Measurements from ENCODE around the gene SNRPD3. TPM values are rescaled to one million over a fixed set of nuclear protein-coding genes. Genes with fewer than 3 reads are reported as not detected.

Gene SNRPD3
- total and polyA plus RNA-seq, 9 of the 15 experiments (the other 6 are each of a cell fraction or from before 2014, with no cell fraction given), result 131 to 366 (median 274) TPM

- peaks cover 22% of the 10 kb centered on the region in 2 experiments; a peak in 4 of 5 replicates for H3K4me1 ChIP-seq (replicated peaks in 1 of 2; ENCODE audit: control insufficient read depth in 2 of 2, insufficient read depth in 2 of 2, low read length in 2 of 2)
- in situ Hi-C loops (cut with MboI), result no loop called here
- CTCF ChIA-PET (ENCODE audit: low intra/inter-chr PET ratio), result no interaction called here
- TF ChIP-seq CXXC5 (CRISPR knock-in tag; IDR thresholded peaks at IDR 0.05), result no peak
- TF ChIP-seq GMEB1 (CRISPR knock-in tag; IDR thresholded peaks at IDR 0.05), result no peak
- no peak for TF ChIP-seq POLR3A (IDR thresholded peaks at IDR 0.05; ENCODE audit: borderline replicate concordance, extremely low read depth, insufficient read depth, insufficient read length)
- no peak for TF ChIP-seq ZNF253 (CRISPR knock-in tag; conservative IDR thresholded peaks at IDR 0.05)
- 0 out of 2 replicates have a peak, but pooled peaks have one; percentile 12 for TF ChIP-seq L3MBTL2 (IDR thresholded peaks at IDR 0.05)
- TF ChIP-seq NFYB (IDR thresholded peaks at IDR 0.05; ENCODE audit: extremely low read depth, insufficient read length), result no peak
- TF ChIP-seq HINFP (tag; conservative IDR thresholded peaks at IDR 0.05; ENCODE audit: low read depth), result no peak
- TF ChIP-seq PRDM10 (IDR thresholded peaks at IDR 0.05; ENCODE audit: partially characterized antibody), result no peak
- TF ChIP-seq MEF2D (tag; conservative IDR thresholded peaks at IDR 0.05; ENCODE audit: low read depth), result no peak
These were observed 1.3 kb upstream of the SNRPD3 start, which contains the start of gene GUCD1 for GRCh38 chr22:24554313-24555164. Gene GUCD1, minus strand, starts transcription at chr22:24555138. Its CDS starts 147 bp downstream, at chr22:24554991.

More at GRCh38 chr22:24554313-24555164, 1.3 kb upstream of the SNRPD3 start, which contains the start of gene GUCD1:
- peak within 1 kb of the TSS; percentile 93 for H3K27ac ChIP-seq (ENCODE audit: extremely low read depth, low read depth, low read length)
- H3K27me3 ChIP-seq (ENCODE audit: control insufficient read depth in 2 of 2, insufficient read depth in 2 of 2, low read length in 2 of 2), result no peaks in the 10 kb centered on the region
- intact Hi-C loops (cut with micrococcal nuclease), result no loop called here
- ATAC-seq, result peak; percentile 1; the same call in 2 of the 3 replicates
- H3K4me2 ChIP-seq (ENCODE audit: insufficient read depth, low read length), result peak within 1 kb of the TSS; percentile 99
- H3K9me3 ChIP-seq (replicated peaks; ENCODE audit: control insufficient read depth, insufficient read depth, low read depth, low read length), result no peaks in the 10 kb centered on the region
- under 1% methylated on average over 30 of the region's 64 CpGs for WGBS (ENCODE audit: insufficient coverage, low coverage, missing lambda C conversion rate)
- H2AFZ ChIP-seq (ENCODE audit: low read depth, low read length), result peak within 1 kb of the TSS; percentile 90
- H3K36me3 ChIP-seq (ENCODE audit: control insufficient read depth, insufficient read depth, low read length), result peaks cover 47% of the 10 kb centered on the region
- BruUV-seq (replicated peaks), result no TSS peak
- peak in 1 of 4 experiments; percentile 24 for DNase-seq (ENCODE audit: extremely low read depth in 1 of 4, low spot score in 3 of 4)
- no peaks in the 10 kb centered on the region for H3K9me1 ChIP-seq (ENCODE audit: control insufficient read depth, insufficient read depth, low read length)
- peak within 1 kb of the TSS; percentile 59 for H3K4me3 ChIP-seq
- peaks cover 21% of the 10 kb centered on the region; the same call in 1 of the 2 replicates for H4K20me1 ChIP-seq (replicated peaks; ENCODE audit: control insufficient read depth, insufficient read depth, low read length)
- peak within 1 kb of the TSS; percentile 93 to 99 for H3K9ac ChIP-seq (ENCODE audit: insufficient read depth in 1 of 2, low read depth in 2 of 2, low read length in 2 of 2)
- H3K79me2 ChIP-seq (ENCODE audit: control insufficient read depth, insufficient read depth, low read length), result peaks cover 87% of the 10 kb centered on the region
- FAIRE-seq, result no peak
- POLR2A ChIA-PET, result interaction anchor here (0.6 to 2.4 kb wide), 17 partner anchors 9 to 616 kb away, joined by 3 to 13 read pairs (median 3); no protein-coding TSS in a partner anchor
